Endothelial cell of umbilical vein (primary cell): ENCODE measurements around the gene MDGA2. TPM values are rescaled to one million over a fixed set of nuclear protein-coding genes. Genes with fewer than 3 reads are reported as not detected.

Source experiments
- BruUV-seq: library from RNA; stranded (reverse); fragments of 400-500 nt; replicated peaks from 2 replicates; lab custom pipeline; 2021; lab: Mats Ljungman, UMichigan
- CTCF ChIA-PET: fragments of 300-600, 350-600 bp; sonication (Branson Sonifier 250); formaldehyde crosslinking; loops from one replicate; lab custom pipeline; 2021; ENCODE audit warnings: antibody characterized with exemption, inconsistent platforms; lab: Charles Lee
- POLR2A ChIA-PET: fragments of 300-600, 350-600 bp; sonication (Branson Sonifier 250); formaldehyde crosslinking; loops from one replicate; lab custom pipeline; 2021; ENCODE audit warnings: antibody characterized with exemption, inconsistent platforms; lab: Charles Lee
- DNase-seq: peaks from one replicate; pipeline ENCODE4 v3.0.0-alpha.2; 2011; ENCODE audit warnings: low read depth, low spot score
- FAIRE-seq: peaks from 2 replicates; lab custom pipeline; 2011; peaks lifted over from hg19 to GRCh38; lab: Jason Lieb, UNC
- H2AFZ ChIP-seq: 2 replicates; pipeline ENCODE4 v1.6.0; 2012; ENCODE audit warnings: low read depth, low read length, control low read depth, inconsistent platforms
- H3K27ac ChIP-seq: 2 replicates; pipeline ENCODE4 v1.5.1; 2011; ENCODE audit warnings: low read depth, mild to moderate bottlenecking, control low read depth, low read length, moderate library complexity; ENCODE audit not compliant: insufficient read depth
- H3K27me3 ChIP-seq, 2 experiments: 2 replicates each; pipeline versions ENCODE4 v1.6.0 to v1.6.1; 2011; ENCODE audit warnings: low read length in 2 of 2, mixed read lengths in 1 of 2; ENCODE audit not compliant: control insufficient read depth in 2 of 2, insufficient read depth in 2 of 2
- H3K36me3 ChIP-seq, 2 experiments: 2 replicates in 1 of 2; 3 replicates in 1 of 2; pipeline ENCODE4 v1.5.1; 2011; ENCODE audit warnings: low read length in 2 of 2, mild to moderate bottlenecking in 1 of 2, moderate library complexity in 1 of 2; ENCODE audit not compliant: control insufficient read depth in 2 of 2, insufficient read depth in 2 of 2; ENCODE audit errors: extremely low read depth in 1 of 2
- H3K4me1 ChIP-seq: 3 replicates; pipeline ENCODE4 v1.5.1; 2011; ENCODE audit warnings: mild to moderate bottlenecking, low read length; ENCODE audit not compliant: control insufficient read depth, insufficient read depth; ENCODE audit errors: extremely low read depth
- H3K4me2 ChIP-seq: 2 replicates; pipeline ENCODE4 v1.6.1; 2011; ENCODE audit warnings: low read length, control low read depth, mixed read lengths; ENCODE audit not compliant: insufficient read depth
- H3K4me3 ChIP-seq, 3 experiments: fragments of 200-600 bp in 1 of 3; sonication (generic), shearing (Covaris generic) in 1 of 3; replicated peaks in 1 of 3; 2 replicates each; pipeline ENCODE4 v1.5.1; 2011 to 2016; ENCODE audit warnings: control low read depth in 3 of 3, low read length in 3 of 3, mild to moderate bottlenecking in 2 of 3, inconsistent platforms in 1 of 3, low read depth in 1 of 3, moderate library complexity in 1 of 3; ENCODE audit not compliant: insufficient read depth in 1 of 3
- H3K79me2 ChIP-seq: 2 replicates; pipeline ENCODE4 v1.6.0; 2012; ENCODE audit warnings: low read length, inconsistent platforms; ENCODE audit not compliant: control insufficient read depth, insufficient read depth
- H3K9ac ChIP-seq: replicated peaks from 2 replicates; pipeline ENCODE3; 2011; ENCODE audit warnings: low read length, control low read depth; ENCODE audit not compliant: insufficient read depth; ENCODE audit errors: extremely low read depth
- H3K9me1 ChIP-seq: replicated peaks from 3 replicates; pipeline ENCODE4 v1.6.0; 2011; ENCODE audit warnings: mild to moderate bottlenecking, low read length; ENCODE audit not compliant: control insufficient read depth, insufficient read depth; ENCODE audit errors: extremely low read depth
- H3K9me3 ChIP-seq: replicated peaks from 2 replicates; pipeline ENCODE4 v1.5.1; 2012; ENCODE audit warnings: low read length, inconsistent platforms; ENCODE audit not compliant: control insufficient read depth, insufficient read depth
- H4K20me1 ChIP-seq: replicated peaks from 2 replicates; pipeline ENCODE3; 2011; ENCODE audit warnings: mild to moderate bottlenecking, low read length; ENCODE audit not compliant: control insufficient read depth, insufficient read depth; ENCODE audit errors: extremely low read depth
- CTCF ChIP-seq, 2 donors: IDR thresholded peaks; 1 replicate in 1 of 2; 2 replicates in 1 of 2; pipeline ENCODE4 v1.5.1; 2011; ENCODE audit warnings: low read length in 2 of 2, mild to moderate bottlenecking in 2 of 2, moderate library complexity in 2 of 2, control low read depth in 1 of 2, inconsistent platforms in 1 of 2, low read depth in 1 of 2; ENCODE audit not compliant: insufficient read depth in 1 of 2; ENCODE audit errors: extremely low read depth in 1 of 2
- EZH2 ChIP-seq: IDR thresholded peaks from 2 replicates; pipeline ENCODE4 v1.6.1; 2012; ENCODE audit warnings: borderline replicate concordance, low read depth, mild to moderate bottlenecking, moderate library complexity, low read length, inconsistent platforms; ENCODE audit not compliant: severe bottlenecking
- FOS ChIP-seq: IDR thresholded peaks from 2 replicates; pipeline ENCODE4 v1.6.1; 2011; ENCODE audit warnings: mild to moderate bottlenecking, low read length, moderate library complexity, borderline replicate concordance; ENCODE audit not compliant: insufficient read depth
- GATA2 ChIP-seq: IDR thresholded peaks from 2 replicates; pipeline ENCODE4 v1.7.0; 2011; ENCODE audit warnings: low read depth, mild to moderate bottlenecking, moderate library complexity, mixed read lengths, low read length; ENCODE audit not compliant: insufficient read length, insufficient read depth
- JUN ChIP-seq: IDR thresholded peaks from 2 replicates; pipeline ENCODE4 v1.6.1; 2011; ENCODE audit warnings: borderline replicate concordance, low read depth; ENCODE audit not compliant: insufficient read length, insufficient read depth
- MAX ChIP-seq: IDR thresholded peaks from 2 replicates; pipeline ENCODE4 v1.6.1; 2011; ENCODE audit not compliant: insufficient read depth, insufficient read length
- MYC ChIP-seq: IDR thresholded peaks from one replicate; pipeline ENCODE4 v1.6.1; 2011; ENCODE audit warnings: mild to moderate bottlenecking, low read depth, low read length
- POLR2A ChIP-seq: IDR thresholded peaks from 2 replicates; pipeline ENCODE4 v1.6.1; 2012; ENCODE audit warnings: low read depth, mild to moderate bottlenecking, control low read depth, low read length
- POLR2AphosphoS5 ChIP-seq: IDR thresholded peaks from 2 replicates; pipeline ENCODE4 v1.6.1; 2012; ENCODE audit warnings: low read depth, mild to moderate bottlenecking, control low read depth, low read length, moderate library complexity; ENCODE audit not compliant: insufficient read depth
- dilution Hi-C: fragments of 300-500 bp; cut with MboI; formaldehyde crosslinking; loops from one replicate; pipeline ENCODE4 v1.15.0; 2019; ENCODE audit warnings: low sequenced_read_pairs; ENCODE audit not compliant: extremely low pct_ligation_motif_present
- intact Hi-C: fragments of 100-400 bp; cut with micrococcal nuclease; formaldehyde crosslinking; loops from one replicate; pipeline ENCODE4 v1.10.0; 2022
- polyA plus RNA-seq, 4 experiments: library from polyadenylated mRNA; depleted of rRNA in 3 of 4; stranded (reverse) in 3 of 4; unstranded in 1 of 4; fragments of >200 nt; gene quantifications; 2 replicates each; pipeline versions ENCODE4 v1.2.1 to v1.2.3, GENCODE V29; 2011 to 2012; ENCODE audit warnings: missing spikeins in 1 of 4
- total RNA-seq: library from RNA; stranded (reverse); gene quantifications from 2 replicates; pipeline ENCODE4 v1.2.3, GENCODE V29; 2021

The MDGA2 gene
- total and polyA plus RNA-seq, 2 donors (not counting 3 experiments of a cell fraction or from before 2014, with no cell fraction given), result not detected

- Histone ChIP-seq H3K4me1 (no peaks in the 10 kb centered on the region), H2AFZ (no peak overlapping the region), H3K9me1 (no peaks in the 10 kb centered on the region), H3K79me2 (no peaks in the 10 kb centered on the region), H3K27ac (no peak overlapping the region), H3K9me3 (no peaks in the 10 kb centered on the region), H3K27me3 (no peaks in the 10 kb centered on the region), H3K36me3 (no peaks in the 10 kb centered on the region), H4K20me1 (no peaks in the 10 kb centered on the region), H3K9ac (no peak overlapping the region), H3K4me3 (no peak overlapping the region), H3K4me2 (no peak overlapping the region)
- TF ChIP-seq MAX (no peak), POLR2AphosphoS5 (no peak), GATA2 (no peak), JUN (no peak), FOS (no peak), EZH2 (no peak), CTCF (IDR thresholded peaks at IDR 0.05; ENCODE audit: extremely low read depth in 1 of 2, insufficient read depth in 1 of 2, low read depth in 1 of 2, low read length in 2 of 2) (no peak), MYC (no peak), POLR2A (no peak)
- ChIA-PET POLR2A (no interaction called here), CTCF (interaction anchor here (2.5 kb wide), 1 partner anchor 12 kb away, joined by 8 read pairs; no protein-coding TSS in a partner anchor)
- BruUV-seq, result no TSS peak
- DNase-seq, result no peak
- no peak for FAIRE-seq
- intact Hi-C loops, result no loop called here
- dilution Hi-C loops, result no loop called here
These were observed 525.1 kb downstream of the MDGA2 start for GRCh38 chr14:47150267-47150666.
